MM.1S (cell line): ENCODE data around the gene NTPCR.

ENCODE experiments used
- EZH2 ChIP-seq: fragments of 300-600 bp; sonication (generic); optimal IDR thresholded peaks from 2 replicates; pipeline ENCODE3; 2017; ENCODE audit warnings: low read depth, mild to moderate bottlenecking, antibody characterized with exemption, low read length, mixed read lengths
- EZH2phosphoT487 ChIP-seq: fragments of 300-600 bp; sonication (generic); IDR thresholded peaks from 2 replicates; pipeline ENCODE4 v1.6.1; 2018; ENCODE audit warnings: antibody characterized with exemption, low read length
- TF ChIP-seq, protein P1 (sequence below): fragments of 300-600 bp; sonication (generic); IDR thresholded peaks from 2 replicates; pipeline ENCODE4 v1.5.1; 2016; ENCODE audit warnings: antibody characterized with exemption, low read length, mixed read lengths

DNA sequence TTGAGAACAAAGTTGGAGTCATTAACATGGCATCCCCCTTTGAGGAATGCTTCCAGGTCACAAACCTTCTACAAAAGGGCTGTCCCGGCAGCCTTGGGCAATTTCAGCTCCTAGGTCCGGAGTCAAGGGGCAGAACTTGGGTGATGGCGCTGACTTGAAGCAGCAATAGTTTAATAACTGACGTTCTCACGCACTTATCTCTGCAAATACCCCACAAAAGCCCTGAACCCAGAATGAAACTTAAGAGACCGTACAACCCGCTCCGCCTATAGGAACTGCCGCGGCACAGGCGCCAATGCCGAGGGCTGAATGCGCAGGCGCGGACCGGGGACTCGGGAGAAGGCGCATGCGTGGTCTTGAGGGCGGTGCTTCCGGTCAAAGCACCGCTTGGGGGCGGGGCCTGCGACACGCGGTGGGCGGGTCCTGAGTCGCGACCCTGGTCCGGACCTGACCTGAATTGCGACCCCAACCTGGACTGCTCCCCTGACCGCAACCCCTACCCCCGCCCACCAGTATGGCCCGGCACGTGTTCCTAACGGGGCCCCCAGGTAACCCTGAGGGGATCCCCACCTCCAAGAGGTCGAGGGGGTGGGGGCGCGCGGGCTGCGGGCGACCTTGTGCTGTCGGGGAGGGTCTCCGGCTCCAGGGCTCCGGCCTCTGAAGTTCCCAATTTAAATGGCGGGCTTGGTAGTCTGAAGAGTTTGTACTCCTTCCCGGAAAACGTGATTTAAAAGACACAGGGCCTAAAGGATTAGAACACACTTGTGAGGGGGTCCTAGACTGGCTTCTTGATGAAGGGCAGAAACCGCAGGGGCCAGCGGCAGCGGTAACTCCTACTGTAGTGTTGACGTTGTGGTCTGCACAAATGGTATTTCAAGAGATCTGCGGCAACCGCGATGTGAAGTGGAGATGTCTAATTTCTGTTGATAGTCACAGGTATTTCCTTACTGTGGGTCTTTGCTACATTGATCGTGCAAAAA lies at the start of gene NTPCR:
- TF ChIP-seq, protein P1, sequence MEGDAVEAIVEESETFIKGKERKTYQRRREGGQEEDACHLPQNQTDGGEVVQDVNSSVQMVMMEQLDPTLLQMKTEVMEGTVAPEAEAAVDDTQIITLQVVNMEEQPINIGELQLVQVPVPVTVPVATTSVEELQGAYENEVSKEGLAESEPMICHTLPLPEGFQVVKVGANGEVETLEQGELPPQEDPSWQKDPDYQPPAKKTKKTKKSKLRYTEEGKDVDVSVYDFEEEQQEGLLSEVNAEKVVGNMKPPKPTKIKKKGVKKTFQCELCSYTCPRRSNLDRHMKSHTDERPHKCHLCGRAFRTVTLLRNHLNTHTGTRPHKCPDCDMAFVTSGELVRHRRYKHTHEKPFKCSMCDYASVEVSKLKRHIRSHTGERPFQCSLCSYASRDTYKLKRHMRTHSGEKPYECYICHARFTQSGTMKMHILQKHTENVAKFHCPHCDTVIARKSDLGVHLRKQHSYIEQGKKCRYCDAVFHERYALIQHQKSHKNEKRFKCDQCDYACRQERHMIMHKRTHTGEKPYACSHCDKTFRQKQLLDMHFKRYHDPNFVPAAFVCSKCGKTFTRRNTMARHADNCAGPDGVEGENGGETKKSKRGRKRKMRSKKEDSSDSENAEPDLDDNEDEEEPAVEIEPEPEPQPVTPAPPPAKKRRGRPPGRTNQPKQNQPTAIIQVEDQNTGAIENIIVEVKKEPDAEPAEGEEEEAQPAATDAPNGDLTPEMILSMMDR = no peak
- TF ChIP-seq EZH2 (no peak), EZH2phosphoT487 (no peak)
